ENCODE measurements around the gene DIAPH3. TPM values are rescaled to one million over a fixed set of nuclear protein-coding genes. Genes with fewer than 3 reads are reported as not detected.
A peak's percentile ranks its signal among the peaks of the same experiment; 100 is the strongest.

DIAPH3 gene
- polyA plus RNA-seq, 10 donors, result 7.0 to 13.8 (median 8.1) TPM

DNA sequence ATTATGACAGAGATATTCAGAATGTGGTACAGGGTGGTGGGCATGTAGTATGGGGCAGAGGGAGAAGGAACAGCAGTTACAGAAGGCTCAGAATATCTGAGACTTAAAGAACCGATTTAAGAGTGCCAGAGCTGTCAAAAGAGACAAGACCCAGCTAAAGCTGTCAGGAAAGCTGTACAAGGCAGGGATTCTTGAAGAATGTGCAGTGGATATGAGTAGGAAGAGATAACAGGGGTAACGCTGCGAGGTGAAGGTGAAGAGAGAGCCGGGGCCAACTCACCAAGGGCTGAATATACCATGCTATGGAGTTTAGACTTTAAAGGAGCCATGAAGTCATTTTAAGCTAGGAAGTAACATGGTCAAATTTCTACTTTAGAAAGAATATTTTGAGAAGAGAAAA, 381.0 kb downstream of the DIAPH3 start:
- DNase-seq, result no peak

GRCh38 chr13:59780058-59780457, 383.7 kb downstream of the DIAPH3 start:
- DNase-seq, result no peak

DNA sequence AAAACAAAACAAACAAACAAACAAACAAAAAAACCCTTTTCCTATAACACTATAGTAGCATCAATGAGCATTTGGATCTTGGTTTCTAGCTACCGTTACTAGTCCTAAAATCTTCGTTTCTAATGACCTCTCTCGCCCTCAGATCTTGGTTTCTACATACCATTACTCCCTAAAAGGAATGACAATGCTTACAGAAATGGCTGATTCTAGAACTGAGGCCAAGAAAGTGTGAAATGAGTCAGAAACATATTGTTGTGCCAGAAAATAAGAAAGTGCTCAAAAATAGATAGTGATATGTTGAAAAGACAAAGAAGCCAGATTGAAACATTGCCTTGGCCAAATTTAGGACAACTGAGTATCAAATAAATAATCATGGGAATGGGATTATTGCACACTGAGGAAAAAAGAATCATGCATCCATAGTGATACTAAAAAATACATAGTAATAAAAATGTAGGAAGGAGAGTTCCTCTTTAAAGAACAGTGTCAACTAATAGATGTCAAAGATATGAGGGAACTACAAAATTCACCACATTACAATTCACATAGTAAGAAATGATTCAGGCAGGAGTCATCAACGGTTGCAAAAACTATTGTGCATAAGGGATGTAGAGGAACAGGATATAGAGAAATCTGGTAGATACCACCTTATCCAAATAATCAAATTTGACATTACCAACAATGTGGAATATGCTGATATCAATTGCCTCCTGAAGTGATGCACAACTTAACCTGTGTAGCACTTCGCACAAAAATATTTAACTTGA, 386.6 kb downstream of the DIAPH3 start:
- DNase-seq, result peak in 2 of 3 donors; percentile 27 to 68

DNA sequence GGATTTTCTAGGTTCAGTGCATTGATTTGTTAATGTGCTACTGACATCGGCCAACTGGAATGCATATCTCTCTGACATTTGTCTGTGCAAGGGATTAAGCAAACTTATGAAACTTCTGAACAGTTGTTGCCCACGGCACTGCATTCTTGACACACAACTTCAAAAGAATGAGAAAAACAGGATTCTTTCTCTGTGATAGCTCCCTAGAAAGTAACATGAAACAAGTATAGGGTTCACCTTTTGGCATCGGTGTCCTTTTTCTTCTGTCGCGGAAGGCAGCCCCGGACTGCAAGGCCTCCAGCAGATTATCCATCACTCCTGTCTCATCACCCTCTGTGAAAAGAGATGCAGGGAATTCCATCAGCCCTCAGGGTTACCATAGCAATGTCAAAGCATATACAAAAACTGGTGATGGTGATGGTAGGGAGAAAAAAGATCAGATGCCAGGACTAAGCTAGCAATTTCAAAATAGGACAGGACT, 389.2 kb downstream of the DIAPH3 start:
- DNase-seq, result peak; percentile 54 to 76 (median 62)

DNA sequence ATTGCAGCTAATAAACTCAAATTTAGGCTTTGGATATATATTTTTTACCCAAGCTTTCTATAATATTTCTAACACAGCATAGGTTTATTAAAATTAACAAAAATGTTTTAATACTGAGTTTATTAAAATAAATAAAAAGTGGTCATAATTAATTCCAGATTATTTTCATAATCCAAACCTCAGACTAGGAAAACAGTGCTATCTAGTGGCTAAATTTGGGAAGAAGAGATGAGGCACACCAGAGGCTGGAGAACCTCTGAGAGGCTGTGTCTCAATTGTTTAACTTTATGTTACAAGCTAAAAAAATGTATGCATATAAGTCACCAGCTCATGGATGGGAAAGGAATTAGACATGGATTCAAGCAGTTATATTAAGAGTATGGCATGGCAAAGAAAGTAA, 392.5 kb downstream of the DIAPH3 start:
- peak; percentile 16 to 47 (median 24) for DNase-seq

DNA sequence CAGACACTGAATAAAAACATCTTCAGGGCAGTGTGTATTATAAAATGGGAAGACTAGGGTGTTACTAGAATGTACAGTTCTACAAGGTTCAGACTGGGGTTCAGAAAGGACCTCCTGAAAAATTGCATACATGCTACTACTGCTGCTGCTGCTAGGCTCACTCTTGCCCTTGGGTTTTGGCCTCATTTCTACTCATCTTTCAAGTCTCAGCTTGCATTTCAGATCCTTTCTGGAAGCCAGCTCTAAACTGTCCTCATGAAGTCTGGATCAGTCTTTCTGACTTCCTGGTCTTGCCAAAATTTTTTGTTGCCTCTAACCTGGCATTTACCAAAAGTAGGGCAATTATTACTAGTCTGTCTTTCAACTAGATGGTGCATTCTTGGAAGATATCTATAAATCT, 393.3 kb downstream of the DIAPH3 start:
- DNase-seq, result no peak

- DNase-seq, result no peak
Measured at GRCh38 chr13:59766236-59766635, 397.5 kb downstream of the DIAPH3 start.

DNA sequence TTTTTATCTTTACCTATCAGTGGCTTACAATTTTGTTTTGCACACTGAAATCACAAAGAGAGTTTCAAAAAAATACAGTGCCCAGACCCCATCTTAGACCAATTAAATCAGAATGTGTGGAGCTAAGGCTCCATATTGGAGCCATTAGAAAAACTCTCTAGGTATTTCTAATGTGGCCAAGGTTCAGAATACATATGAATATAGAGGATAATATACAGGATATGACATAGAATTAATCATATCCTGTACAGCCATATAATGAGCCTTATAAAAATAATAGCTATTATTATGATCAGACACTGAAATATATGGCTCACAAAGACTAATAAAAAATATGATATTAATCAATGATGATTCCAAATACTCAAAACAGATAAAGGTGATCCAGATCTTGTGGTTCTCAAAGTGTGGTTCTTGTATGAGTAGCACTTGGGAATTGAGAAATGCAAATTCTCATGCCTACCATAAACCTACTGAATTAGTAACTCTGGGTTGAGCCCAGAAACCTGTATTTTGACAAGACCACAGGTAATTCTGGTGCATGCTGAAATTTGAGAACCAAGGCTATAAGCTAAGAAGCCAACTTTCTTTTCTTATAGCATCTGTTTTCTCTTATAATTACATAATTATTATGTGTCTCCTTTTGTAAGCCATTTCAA, 408.0 kb downstream of the DIAPH3 start:
- DNase-seq, result no peak

GRCh38 chr13:59754411-59754810, 409.3 kb downstream of the DIAPH3 start:
- no peak for DNase-seq

DNA sequence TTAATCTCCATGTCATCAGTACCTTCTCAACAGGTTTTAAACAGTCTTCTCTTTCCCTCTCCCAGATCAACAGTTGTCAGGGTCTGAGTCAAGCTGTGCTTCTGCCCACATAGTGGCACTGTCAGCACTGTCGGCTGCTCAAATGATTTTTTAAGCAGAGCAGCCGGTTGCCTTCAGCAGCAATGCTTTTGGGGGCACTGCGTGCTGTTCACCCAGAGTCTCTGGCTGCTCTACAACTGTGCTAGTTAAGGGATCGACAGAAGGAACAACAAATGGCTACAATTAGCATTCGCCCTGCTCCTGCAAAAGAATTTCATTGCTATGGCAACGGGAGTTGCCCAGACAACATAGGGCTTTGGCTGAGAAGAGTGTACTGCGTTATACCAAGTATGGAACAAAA, 412.9 kb downstream of the DIAPH3 start:
- peak; percentile 42 to 68 (median 46) for DNase-seq

- DNase-seq, result peak in 1 of 3 donors; percentile 6
Measured at GRCh38 chr13:59748046-59748445, 415.7 kb downstream of the DIAPH3 start.

DNA sequence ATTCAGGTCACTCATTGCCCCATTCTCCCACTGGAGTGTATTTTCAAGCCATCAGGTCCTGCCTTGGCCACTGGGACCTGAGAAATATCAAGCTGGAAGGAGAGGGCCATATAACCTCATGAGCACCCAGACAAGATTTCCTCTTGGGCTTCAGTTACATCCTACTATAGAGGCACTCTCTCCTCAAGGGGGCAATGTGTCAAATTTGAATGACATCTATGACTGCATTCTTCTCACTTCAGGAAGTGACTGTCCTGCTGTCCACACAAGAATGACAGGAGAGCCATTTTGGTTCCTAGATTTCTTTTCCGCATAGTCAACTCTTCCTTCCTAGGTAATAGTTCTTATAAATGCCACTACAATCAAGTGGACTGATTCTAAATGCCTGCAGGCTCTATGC, 416.2 kb downstream of the DIAPH3 start:
- no peak for DNase-seq

GRCh38 chr13:59746291-59746962, 417.3 kb downstream of the DIAPH3 start:
- DNase-seq, result peak in 1 of 3 donors; percentile 49

- peak in 2 of 3 donors; percentile 17 to 28 for DNase-seq
Measured at GRCh38 chr13:59745392-59745788, 418.3 kb downstream of the DIAPH3 start.

DNA sequence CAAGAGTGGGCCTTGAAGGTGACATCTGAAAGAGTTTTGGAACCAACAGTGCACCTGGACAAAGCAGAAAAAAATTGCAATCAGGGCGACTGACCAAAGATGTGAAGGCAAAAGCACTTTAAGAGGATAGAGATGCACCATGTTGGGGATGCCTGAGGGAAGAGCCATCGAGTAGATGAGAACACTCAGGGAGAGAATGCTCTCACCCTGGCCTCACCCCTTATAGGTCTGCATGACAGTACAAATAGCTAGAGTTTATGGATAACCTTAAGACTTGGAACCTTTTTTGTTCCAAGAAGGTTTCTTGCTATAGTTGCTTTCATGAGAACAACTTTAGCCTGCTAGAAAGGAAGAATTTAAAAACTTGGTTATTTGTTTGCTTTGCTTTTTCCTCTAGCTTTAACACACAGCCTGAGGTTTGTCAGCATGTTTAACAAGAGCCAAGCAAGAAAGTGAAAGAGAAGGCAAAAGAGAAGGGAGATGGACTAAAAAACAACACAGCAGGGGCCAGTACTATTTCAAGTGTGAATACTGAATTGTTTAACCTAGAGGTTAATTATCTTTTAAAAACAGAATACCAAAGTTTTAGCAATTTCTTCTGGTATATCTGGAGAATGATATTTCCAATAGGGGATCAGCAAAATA, 418.9 kb downstream of the DIAPH3 start:
- DNase-seq, result peak in 1 of 3 donors; percentile 22

DNA sequence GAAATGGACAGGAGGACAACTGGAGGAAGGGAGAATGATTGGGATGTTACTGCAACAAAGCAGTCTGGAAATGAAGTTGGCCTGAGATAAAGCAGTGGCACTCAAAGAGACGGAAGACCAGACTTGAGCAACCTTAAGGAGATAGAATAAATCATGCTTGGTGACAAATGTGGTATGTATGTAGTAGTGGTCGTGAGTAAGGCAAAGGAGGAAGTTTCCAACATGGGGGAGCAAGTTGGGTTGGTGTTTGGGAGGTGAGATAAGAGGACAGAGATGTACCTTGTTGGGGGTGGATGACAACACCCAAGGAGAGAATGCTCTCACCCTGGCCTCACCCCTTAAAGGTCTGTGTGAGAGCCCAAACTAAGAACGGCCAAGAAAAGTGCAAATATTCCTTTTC, 420.5 kb downstream of the DIAPH3 start:
- no peak for DNase-seq

GRCh38 chr13:59742467-59742866, 421.3 kb downstream of the DIAPH3 start:
- no peak for DNase-seq

- no peak for DNase-seq
Measured at GRCh38 chr13:59738921-59739320, 424.8 kb downstream of the DIAPH3 start.

DNA sequence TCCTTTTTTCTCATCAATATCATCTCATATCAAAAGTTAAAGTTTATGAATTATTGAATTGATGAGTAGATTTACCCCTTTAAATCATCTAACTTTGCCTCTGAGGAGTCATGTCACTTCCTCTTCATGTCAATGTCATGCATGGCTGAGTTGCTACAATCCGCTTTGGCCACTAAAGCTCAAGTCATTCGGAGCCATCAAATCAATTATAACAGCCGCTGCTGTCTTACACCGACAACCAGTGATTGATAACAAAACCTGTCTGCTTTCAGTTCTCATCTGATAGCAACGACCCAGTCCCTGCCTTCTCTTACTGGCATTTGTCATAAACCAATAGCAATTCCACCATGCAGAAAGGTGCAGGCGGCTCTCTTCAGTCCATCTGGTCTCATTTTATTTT, 429.3 kb downstream of the DIAPH3 start:
- no peak for DNase-seq

DNA sequence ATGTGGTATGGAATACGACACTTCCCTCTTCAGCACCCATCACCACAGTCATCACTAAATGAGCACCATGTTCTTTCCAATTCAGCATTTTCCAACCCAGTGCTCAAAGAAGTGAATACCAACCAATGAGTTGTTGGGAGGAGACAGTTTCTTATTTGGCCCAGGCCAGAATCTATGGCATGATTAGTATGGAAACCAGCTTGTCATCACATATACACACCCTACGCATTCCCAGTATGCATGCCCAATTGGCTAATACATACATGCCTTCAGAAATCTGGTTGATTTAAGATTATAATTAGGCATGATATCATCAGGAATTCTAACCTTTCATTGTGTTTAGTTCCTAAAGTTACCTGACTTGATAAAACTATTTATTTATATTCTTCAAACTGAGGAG, 430.0 kb downstream of the DIAPH3 start:
- no peak for DNase-seq

GRCh38 chr13:59730026-59730425, 433.7 kb downstream of the DIAPH3 start:
- no peak for DNase-seq

GRCh38 chr13:59728896-59729545, 434.7 kb downstream of the DIAPH3 start:
- DNase-seq, result no peak
